HG02970 (cell line): ENCODE results near the gene CCL16.
"Not testable (repeated sequence)": the region's sequence is repeated elsewhere in the genome, so short reads cannot be mapped to it uniquely, and the experiment has no call there.

Experiments used
- ATAC-seq: cut with Tn5 transposase; IDR thresholded peaks from one replicate; pipeline ENCODE4 v1.9.1; 2021; ENCODE audit warnings: mild to moderate bottlenecking, moderate library complexity, moderate number of reproducible peaks; ENCODE audit not compliant: unreplicated experiment, low FRiP score

The CCL16 gene

GRCh38 chr17:35981246-35981645 is at the start of gene CCL16:
Gene CCL16, minus strand, starts transcription at chr17:35981497. Its CDS starts 77 bp downstream, at chr17:35981420.
- no peak for ATAC-seq

GRCh38 chr17:36030956-36031355 is 49.7 kb upstream of the CCL16 start:
- ATAC-seq, result no peak

GRCh38 chr17:36027761-36028160 is 46.5 kb upstream of the CCL16 start:
- ATAC-seq, result no peak

- no peak for ATAC-seq
Observed at GRCh38 chr17:36024106-36024869, 43.0 kb upstream of the CCL16 start.

GRCh38 chr17:36019423-36019822 is 38.1 kb upstream of the CCL16 start:
- ATAC-seq, result no peak

GRCh38 chr17:36017799-36018198 is 36.5 kb upstream of the CCL16 start, which contains the start of gene CCL23:
Gene CCL23, minus strand, starts transcription at chr17:36017972. Its CDS starts 75 bp downstream, at chr17:36017897.
- no peak for ATAC-seq

- ATAC-seq, result no peak
Observed at GRCh38 chr17:36016555-36016954, 35.3 kb upstream of the CCL16 start.

GRCh38 chr17:36015895-36016294 is 34.6 kb upstream of the CCL16 start:
- not testable (repeated sequence) for ATAC-seq

- no peak for ATAC-seq
Observed at GRCh38 chr17:36014946-36015345, 33.6 kb upstream of the CCL16 start.

- ATAC-seq, result no peak
Observed at GRCh38 chr17:36011201-36011600, 29.9 kb upstream of the CCL16 start.

- ATAC-seq, result no peak
Observed at GRCh38 chr17:36008998-36009665, 27.8 kb upstream of the CCL16 start.

GRCh38 chr17:36004594-36005108 is 23.4 kb upstream of the CCL16 start:
- no peak for ATAC-seq

GRCh38 chr17:36002631-36003030 is 21.3 kb upstream of the CCL16 start:
- no peak for ATAC-seq

- no peak for ATAC-seq
Observed at GRCh38 chr17:36001862-36002603, 20.7 kb upstream of the CCL16 start.

GRCh38 chr17:36001110-36001771 is 19.9 kb upstream of the CCL16 start, which contains the start of gene CCL15:
Gene CCL15, minus strand, starts transcription at chr17:36001553. Its CDS starts 61 bp downstream, at chr17:36001492.
- ATAC-seq, result no peak

- ATAC-seq, result no peak
Observed at GRCh38 chr17:36000732-36001109, 19.4 kb upstream of the CCL16 start.

- ATAC-seq, result no peak
Observed at GRCh38 chr17:35998756-35999155, 17.5 kb upstream of the CCL16 start.

- ATAC-seq, result no peak
Observed at GRCh38 chr17:35998018-35998545, 16.8 kb upstream of the CCL16 start.

GRCh38 chr17:35995346-35995745 is 14.0 kb upstream of the CCL16 start:
- not testable (repeated sequence) for ATAC-seq

GRCh38 chr17:35991075-35991474 is 9.8 kb upstream of the CCL16 start:
- ATAC-seq, result no peak
